Measurements from ENCODE around the gene ANXA3.
"Not testable (repeated sequence)": the region's sequence is repeated elsewhere in the genome, so short reads cannot be mapped to it uniquely, and the experiment has no call there.

Gene ANXA3

GRCh38 chr4:78592088-78592783, 40.7 kb downstream of the ANXA3 start:
- no peak overlapping the region for H3K4me2 ChIP-seq (ENCODE audit: low read length)
- no peak overlapping the region for H2AFZ ChIP-seq
- H3K4me1 ChIP-seq, result no peaks in the 10 kb centered on the region
- peaks cover 2% of the 10 kb centered on the region for H3K36me3 ChIP-seq (ENCODE audit: control insufficient read depth, insufficient read depth, low read length)
- H3K9ac ChIP-seq, result no peak overlapping the region
- no peaks in the 10 kb centered on the region for H3K27me3 ChIP-seq (ENCODE audit: control insufficient read depth, insufficient read depth, low read length)
- H3K9me3 ChIP-seq (ENCODE audit: control insufficient read depth, low read length), result no peaks in the 10 kb centered on the region
- H3K79me2 ChIP-seq, result no peaks in the 10 kb centered on the region
- H3K27ac ChIP-seq, result no peak overlapping the region
- TF ChIP-seq CTCF (IDR thresholded peaks at IDR 0.05), result no peak
- H3K4me3 ChIP-seq (ENCODE audit: low read depth, low read length), result no peak overlapping the region

GRCh38 chr4:78596111-78596742, 44.7 kb downstream of the ANXA3 start:
- no peak overlapping the region for H3K9ac ChIP-seq
- no peak overlapping the region for H3K4me3 ChIP-seq (ENCODE audit: low read depth, low read length)
- H3K27me3 ChIP-seq (ENCODE audit: control insufficient read depth, insufficient read depth, low read length), result no peaks in the 10 kb centered on the region
- H3K4me2 ChIP-seq (ENCODE audit: low read length), result no peak overlapping the region
- no peaks in the 10 kb centered on the region for H3K79me2 ChIP-seq
- H3K9me3 ChIP-seq (ENCODE audit: control insufficient read depth, low read length), result no peaks in the 10 kb centered on the region
- no peak overlapping the region for H3K27ac ChIP-seq
- H3K4me1 ChIP-seq, result no peaks in the 10 kb centered on the region
- H2AFZ ChIP-seq, result no peak overlapping the region
- TF ChIP-seq CTCF (IDR thresholded peaks at IDR 0.05), result no peak
- H3K36me3 ChIP-seq (ENCODE audit: control insufficient read depth, insufficient read depth, low read length), result peaks cover 2% of the 10 kb centered on the region

GRCh38 chr4:78598431-78598830, 46.9 kb downstream of the ANXA3 start:
- H3K79me2 ChIP-seq; H2AFZ ChIP-seq; H3K4me1 ChIP-seq; H3K27me3 ChIP-seq (ENCODE audit: control insufficient read depth, insufficient read depth, low read length); H3K36me3 ChIP-seq (ENCODE audit: control insufficient read depth, insufficient read depth, low read length); H3K9ac ChIP-seq; H3K4me2 ChIP-seq (ENCODE audit: low read length); H3K9me3 ChIP-seq (ENCODE audit: control insufficient read depth, low read length); H3K27ac ChIP-seq; H3K4me3 ChIP-seq (ENCODE audit: low read depth, low read length): not testable (repeated sequence)

GRCh38 chr4:78599147-78599546, 47.6 kb downstream of the ANXA3 start:
- no peak overlapping the region for H2AFZ ChIP-seq
- H3K79me2 ChIP-seq, result no peaks in the 10 kb centered on the region
- H3K27ac ChIP-seq, result no peak overlapping the region
- H3K36me3 ChIP-seq (ENCODE audit: control insufficient read depth, insufficient read depth, low read length), result peaks cover 2% of the 10 kb centered on the region
- H3K4me1 ChIP-seq, result no peaks in the 10 kb centered on the region
- no peak overlapping the region for H3K4me2 ChIP-seq (ENCODE audit: low read length)
- H3K9ac ChIP-seq, result no peak overlapping the region
- no peaks in the 10 kb centered on the region for H3K27me3 ChIP-seq (ENCODE audit: control insufficient read depth, insufficient read depth, low read length)
- H3K9me3 ChIP-seq (ENCODE audit: control insufficient read depth, low read length), result no peaks in the 10 kb centered on the region
- H3K4me3 ChIP-seq (ENCODE audit: low read depth, low read length), result no peak overlapping the region
- TF ChIP-seq CTCF (IDR thresholded peaks at IDR 0.05), result no peak

- Histone ChIP-seq H3K79me2 (no peaks in the 10 kb centered on the region), H3K9me3 (ENCODE audit: control insufficient read depth, low read length) (no peaks in the 10 kb centered on the region), H2AFZ (no peak overlapping the region), H3K4me2 (ENCODE audit: low read length) (no peak overlapping the region), H3K27me3 (ENCODE audit: control insufficient read depth, insufficient read depth, low read length) (no peaks in the 10 kb centered on the region), H3K9ac (no peak overlapping the region), H3K4me1 (no peaks in the 10 kb centered on the region), H3K4me3 (ENCODE audit: low read depth, low read length) (no peak overlapping the region), H3K27ac (no peak overlapping the region), H3K36me3 (ENCODE audit: control insufficient read depth, insufficient read depth, low read length) (peaks cover 2% of the 10 kb centered on the region)
- TF ChIP-seq CTCF (IDR thresholded peaks at IDR 0.05), result no peak
Measured at GRCh38 chr4:78599931-78600375, 48.4 kb downstream of the ANXA3 start.

Measured in parathyroid adenoma (tissue), 2 donors.